Measurements from ENCODE around the gene HMBS. TPM values are rescaled to one million over a fixed set of nuclear protein-coding genes. Genes with fewer than 3 reads are reported as not detected.
"Not testable (repeated sequence)": the region's sequence is repeated elsewhere in the genome, so short reads cannot be mapped to it uniquely, and the experiment has no call there.

HMBS gene
- total and polyA plus RNA-seq, 2 experiments from 2014 or later, result 10.9 to 37.7 TPM

DNA sequence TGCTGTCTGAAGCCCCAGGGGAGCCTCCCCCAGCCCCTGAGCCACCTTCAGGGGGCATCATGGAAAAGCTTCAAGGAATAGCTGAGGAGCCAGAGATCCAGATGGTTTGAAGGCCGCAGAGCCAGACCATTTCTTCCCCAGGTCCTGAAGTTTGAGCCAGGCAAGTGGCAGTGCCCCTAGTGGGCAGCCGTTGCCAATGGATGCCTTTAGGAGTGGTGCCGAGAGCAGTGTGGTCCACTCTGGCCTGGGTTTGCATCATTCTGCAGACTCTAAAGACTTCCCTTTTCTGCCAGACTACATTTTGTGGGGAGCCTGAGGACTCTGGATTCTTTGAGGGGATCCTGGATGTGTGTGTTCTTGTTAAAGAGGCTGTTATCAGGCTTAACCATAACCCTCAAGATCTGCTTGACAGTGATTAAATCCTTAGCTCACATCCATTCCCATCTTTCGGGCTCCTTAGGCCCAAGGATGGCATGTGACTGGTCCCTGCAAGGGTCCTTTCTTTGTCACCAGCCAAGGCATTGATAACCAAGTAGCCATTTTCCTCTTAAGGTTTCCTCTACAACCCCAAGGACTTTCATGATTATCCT is 49.8 kb downstream of the HMBS start:
- H3K27ac ChIP-seq, result no peak overlapping the region
- H3K9me3 ChIP-seq (ENCODE audit: low read depth), result no peaks in the 10 kb centered on the region
- WGBS (ENCODE audit: low lambda C conversion rate, missing lambda C conversion rate), result 75% methylated on average over 4 of the region's 4 CpGs
- no peaks in the 10 kb centered on the region for H3K4me1 ChIP-seq (ENCODE audit: insufficient read depth)
- H3K4me3 ChIP-seq, result no peak overlapping the region
- no peaks in the 10 kb centered on the region for H4K20me1 ChIP-seq (ENCODE audit: insufficient read depth, poor library complexity, severe bottlenecking)
- no peak overlapping the region for H3K4me2 ChIP-seq
- TF ChIP-seq, protein P1, sequence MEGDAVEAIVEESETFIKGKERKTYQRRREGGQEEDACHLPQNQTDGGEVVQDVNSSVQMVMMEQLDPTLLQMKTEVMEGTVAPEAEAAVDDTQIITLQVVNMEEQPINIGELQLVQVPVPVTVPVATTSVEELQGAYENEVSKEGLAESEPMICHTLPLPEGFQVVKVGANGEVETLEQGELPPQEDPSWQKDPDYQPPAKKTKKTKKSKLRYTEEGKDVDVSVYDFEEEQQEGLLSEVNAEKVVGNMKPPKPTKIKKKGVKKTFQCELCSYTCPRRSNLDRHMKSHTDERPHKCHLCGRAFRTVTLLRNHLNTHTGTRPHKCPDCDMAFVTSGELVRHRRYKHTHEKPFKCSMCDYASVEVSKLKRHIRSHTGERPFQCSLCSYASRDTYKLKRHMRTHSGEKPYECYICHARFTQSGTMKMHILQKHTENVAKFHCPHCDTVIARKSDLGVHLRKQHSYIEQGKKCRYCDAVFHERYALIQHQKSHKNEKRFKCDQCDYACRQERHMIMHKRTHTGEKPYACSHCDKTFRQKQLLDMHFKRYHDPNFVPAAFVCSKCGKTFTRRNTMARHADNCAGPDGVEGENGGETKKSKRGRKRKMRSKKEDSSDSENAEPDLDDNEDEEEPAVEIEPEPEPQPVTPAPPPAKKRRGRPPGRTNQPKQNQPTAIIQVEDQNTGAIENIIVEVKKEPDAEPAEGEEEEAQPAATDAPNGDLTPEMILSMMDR (IDR thresholded peaks at IDR 0.05; ENCODE audit: poor library complexity), result peak; percentile 32
- TF ChIP-seq EZH2phosphoT487 (IDR thresholded peaks at IDR 0.05; ENCODE audit: low read depth, severe bottlenecking, unreplicated experiment), result no peak
- TF ChIP-seq EZH2 (IDR thresholded peaks at IDR 0.05; ENCODE audit: borderline replicate concordance), result no peak
- H3K27me3 ChIP-seq, result no peaks in the 10 kb centered on the region
- no peak overlapping the region for H2AFZ ChIP-seq
- H3K79me2 ChIP-seq, result peaks cover 2% of the 10 kb centered on the region
- DNase-seq (ENCODE audit: low spot score), result no peak
- H3K36me3 ChIP-seq (replicated peaks; ENCODE audit: insufficient read depth, low read depth), result no peaks in the 10 kb centered on the region
- no peaks in the 10 kb centered on the region for H3K9me2 ChIP-seq (replicated peaks; ENCODE audit: insufficient read depth)

DNA sequence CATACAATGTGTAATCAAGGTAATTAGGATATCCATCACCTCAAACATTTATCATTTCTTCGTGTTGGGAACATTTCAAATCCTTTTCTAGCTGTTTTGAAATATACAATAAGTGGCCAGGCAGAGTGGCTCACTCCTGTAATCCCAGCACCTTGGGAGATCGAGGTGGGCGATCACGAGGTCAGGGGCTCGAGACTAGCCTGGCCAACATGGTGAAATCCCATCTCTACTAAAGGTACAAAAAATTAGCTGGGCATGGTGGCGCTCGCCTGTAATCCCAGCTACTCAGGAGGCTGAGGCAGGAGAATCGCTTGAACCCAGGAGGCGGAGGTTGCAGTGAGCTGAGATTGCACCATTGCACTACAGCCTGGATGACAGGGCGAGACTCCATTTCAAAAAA is 54.6 kb downstream of the HMBS start:
- not testable (repeated sequence) for H3K27me3 ChIP-seq; H4K20me1 ChIP-seq (ENCODE audit: insufficient read depth, poor library complexity, severe bottlenecking); H3K27ac ChIP-seq; H3K36me3 ChIP-seq (replicated peaks; ENCODE audit: insufficient read depth, low read depth); H3K9me2 ChIP-seq (replicated peaks; ENCODE audit: insufficient read depth); H3K4me1 ChIP-seq (ENCODE audit: insufficient read depth); DNase-seq (ENCODE audit: low spot score); H3K4me3 ChIP-seq; H3K9me3 ChIP-seq (ENCODE audit: low read depth); H2AFZ ChIP-seq; H3K4me2 ChIP-seq; H3K79me2 ChIP-seq
- WGBS (ENCODE audit: low lambda C conversion rate, missing lambda C conversion rate), result 90% methylated on average over 10 of the region's 10 CpGs

Other genes with a start within 250 kb of the HMBS start
- not detected in 2 replicates for gene CXCR5, start 201.0 kb upstream of the HMBS start, total RNA-seq
- 0.11 and 0.29 TPM in 2 replicates for gene CXCR5, start 201.0 kb upstream of the HMBS start, polyA plus RNA-seq
- gene BCL9L, start 159.0 kb upstream of the HMBS start, total RNA-seq, result 7.8 and 25.3 TPM in 2 replicates
- 18.0 and 18.1 TPM in 2 replicates for gene BCL9L, start 159.0 kb upstream of the HMBS start, polyA plus RNA-seq
- gene UPK2, start 128.6 kb upstream of the HMBS start, total RNA-seq, result 2.2 and 3.6 TPM in 2 replicates
- gene UPK2, start 128.6 kb upstream of the HMBS start, polyA plus RNA-seq, result 55.3 and 101 TPM in 2 replicates
- gene FOXR1, start 113.1 kb upstream of the HMBS start, total RNA-seq, result not detected in 2 replicates
- 0.41 TPM in 1 of 2 replicates, not detected in the other for gene FOXR1, start 113.1 kb upstream of the HMBS start, polyA plus RNA-seq
- 26.2 and 28.2 TPM in 2 replicates for gene CENATAC, start 86.7 kb upstream of the HMBS start, total RNA-seq
- 22.6 and 24.5 TPM in 2 replicates for gene CENATAC, start 86.7 kb upstream of the HMBS start, polyA plus RNA-seq
- 1,502 and 1,568 TPM in 2 replicates for gene RPS25, start 66.5 kb upstream of the HMBS start, total RNA-seq
- gene RPS25, start 66.5 kb upstream of the HMBS start, polyA plus RNA-seq, result 1,058 and 1,100 TPM in 2 replicates
- 78.5 and 96.1 TPM in 2 replicates for gene TRAPPC4, start 66.1 kb upstream of the HMBS start, total RNA-seq
- gene TRAPPC4, start 66.1 kb upstream of the HMBS start, polyA plus RNA-seq, result 174 and 175 TPM in 2 replicates
- 68.0 and 87.4 TPM in 2 replicates for gene SLC37A4, start 54.0 kb upstream of the HMBS start, total RNA-seq
- 63.5 and 82.3 TPM in 2 replicates for gene SLC37A4, start 54.0 kb upstream of the HMBS start, polyA plus RNA-seq
- gene HYOU1, start 27.7 kb upstream of the HMBS start, total RNA-seq, result 168 and 197 TPM in 2 replicates
- 122 and 125 TPM in 2 replicates for gene HYOU1, start 27.7 kb upstream of the HMBS start, polyA plus RNA-seq
- 31.8 and 36.9 TPM in 2 replicates for gene VPS11, start 17.1 kb upstream of the HMBS start, total RNA-seq
- gene VPS11, start 17.1 kb upstream of the HMBS start, polyA plus RNA-seq, result 26.5 and 31.8 TPM in 2 replicates
- 27.5 and 28.1 TPM in 2 replicates for gene DPAGT1, start 17.0 kb downstream of the HMBS start, total RNA-seq
- 76.2 and 82.7 TPM in 2 replicates for gene DPAGT1, start 17.0 kb downstream of the HMBS start, polyA plus RNA-seq
- 5.2 and 9.7 TPM in 2 replicates for gene C2CD2L, start 22.5 kb downstream of the HMBS start, total RNA-seq
- 7.4 and 10.2 TPM in 2 replicates for gene C2CD2L, start 22.5 kb downstream of the HMBS start, polyA plus RNA-seq
- gene HINFP, start 36.7 kb downstream of the HMBS start, total RNA-seq, result 10.9 and 25.3 TPM in 2 replicates
- gene HINFP, start 36.7 kb downstream of the HMBS start, polyA plus RNA-seq, result 16.4 and 19.8 TPM in 2 replicates
- not detected in 2 replicates for gene ABCG4, start 64.2 kb downstream of the HMBS start, total RNA-seq
- gene ABCG4, start 64.2 kb downstream of the HMBS start, polyA plus RNA-seq, result 0.45 and 0.99 TPM in 2 replicates
- gene NLRX1, start 83.8 kb downstream of the HMBS start, total RNA-seq, result 12.5 and 13.3 TPM in 2 replicates
- 9.4 and 10.0 TPM in 2 replicates for gene NLRX1, start 83.8 kb downstream of the HMBS start, polyA plus RNA-seq
- gene NHERF4, start 100.6 kb downstream of the HMBS start, total RNA-seq, result 12.7 and 27.0 TPM in 2 replicates
- 26.5 and 32.8 TPM in 2 replicates for gene NHERF4, start 100.6 kb downstream of the HMBS start, polyA plus RNA-seq
- 12.1 and 15.6 TPM in 2 replicates for gene CBL, start 121.5 kb downstream of the HMBS start, total RNA-seq
- 4.6 and 6.6 TPM in 2 replicates for gene CBL, start 121.5 kb downstream of the HMBS start, polyA plus RNA-seq
- 8.7 and 35.4 TPM in 2 replicates for gene MCAM, start 232.2 kb downstream of the HMBS start, total RNA-seq
- 5.1 and 6.1 TPM in 2 replicates for gene MCAM, start 232.2 kb downstream of the HMBS start, polyA plus RNA-seq
- 15.5 and 15.8 TPM in 2 replicates for gene RNF26, start 249.6 kb downstream of the HMBS start, total RNA-seq
- gene RNF26, start 249.6 kb downstream of the HMBS start, polyA plus RNA-seq, result 35.5 and 46.9 TPM in 2 replicates